GM12878 (cell line): ENCODE data around the gene TEX264. TPM values are rescaled to one million over a fixed set of nuclear protein-coding genes. Genes with fewer than 3 reads are reported as not detected.

Experiments used
- ATAC-seq: fragments of 200-7000 bp; cut with Tn5 transposase; 3 replicates; pipeline ENCODE4 v1.9.1; 2020; ENCODE audit warnings: mild to moderate bottlenecking, moderate library complexity
- BruUV-seq: library from RNA; stranded (reverse); fragments of 400-500 nt; replicated peaks from 2 replicates; lab custom pipeline; 2021; lab: Mats Ljungman, UMichigan
- CTCF ChIA-PET: fragments of 300-600 bp; sonication (Branson Sonifier 250); formaldehyde crosslinking; extraction: SDS; loops from one replicate; lab custom pipeline; 2021; ENCODE audit warnings: inconsistent platforms; lab: Yijun Ruan, JAX
- POLR2A ChIA-PET: fragments of 350-600 bp; formaldehyde crosslinking; extraction: SDS; loops from one replicate; lab custom pipeline; 2021; ENCODE audit warnings: inconsistent platforms; lab: Charles Lee
- RAD21 ChIA-PET: fragments of 300-600 bp; sonication (Branson Sonifier 250); formaldehyde crosslinking; loops from one replicate; lab custom pipeline; 2023; ENCODE audit warnings: antibody characterized with exemption; ENCODE audit not compliant: unreplicated experiment; lab: Charles Lee
- SMC1A ChIA-PET: fragments of 300-600 bp; sonication (Branson Sonifier 250); formaldehyde crosslinking; loops from one replicate; lab custom pipeline; 2023; ENCODE audit not compliant: unreplicated experiment, uncharacterized antibody; lab: Charles Lee
- DNase-seq: peaks from one replicate; pipeline ENCODE4 v3.0.0-alpha.2; 2011; ENCODE audit warnings: low read depth, low spot score
- FAIRE-seq: peaks from 3 replicates; lab custom pipeline; 2011; peaks lifted over from hg19 to GRCh38; lab: Jason Lieb, UNC
- H2AFZ ChIP-seq: 2 replicates; pipeline ENCODE4 v1.6.0; 2011; ENCODE audit warnings: low read depth, low read length, control low read depth; ENCODE audit not compliant: control insufficient read depth
- H3K27ac ChIP-seq: 2 replicates; pipeline ENCODE4 v1.5.1; 2011; ENCODE audit warnings: control low read depth; ENCODE audit not compliant: control insufficient read depth, insufficient read depth
- H3K27me3 ChIP-seq, 2 experiments: replicated peaks in 1 of 2; 2 replicates each; pipeline versions ENCODE4 v1.6.0 to v1.6.1; 2011; ENCODE audit warnings: low read length in 1 of 2; ENCODE audit not compliant: control insufficient read depth in 2 of 2, insufficient read depth in 2 of 2
- H3K36me3 ChIP-seq, 2 experiments: 2 replicates each; pipeline ENCODE4 v1.5.1; 2011; ENCODE audit warnings: low read length in 1 of 2; ENCODE audit not compliant: control insufficient read depth in 2 of 2, insufficient read depth in 2 of 2
- H3K4me1 ChIP-seq: 2 replicates; pipeline ENCODE4 v1.6.1; 2011; ENCODE audit warnings: mild to moderate bottlenecking, low read length, moderate library complexity, mixed read lengths; ENCODE audit not compliant: control insufficient read depth, insufficient read depth
- H3K4me2 ChIP-seq: 2 replicates; pipeline ENCODE4 v1.6.0; 2011; ENCODE audit warnings: control low read depth; ENCODE audit not compliant: control insufficient read depth, insufficient read depth
- H3K4me3 ChIP-seq: fragments of 200-600 bp; sonication (generic); 2 replicates; pipeline ENCODE4 v1.5.1; 2016
- H3K79me2 ChIP-seq: 2 replicates; pipeline ENCODE4 v1.6.0; 2011; ENCODE audit warnings: low read length; ENCODE audit not compliant: control insufficient read depth, insufficient read depth
- H3K9ac ChIP-seq: 2 replicates; pipeline ENCODE4 v1.8.0; 2011; ENCODE audit warnings: low read length, control low read depth, mixed read lengths; ENCODE audit not compliant: control insufficient read depth, insufficient read depth
- H3K9me3 ChIP-seq: replicated peaks from 3 replicates; pipeline ENCODE4 v1.5.1; 2011; ENCODE audit warnings: mild to moderate bottlenecking, low read length; ENCODE audit not compliant: control insufficient read depth, insufficient read depth
- H4K20me1 ChIP-seq: 2 replicates; pipeline ENCODE4 v1.6.0; 2011; ENCODE audit not compliant: control insufficient read depth, insufficient read depth
- CBFB ChIP-seq: IDR thresholded peaks from 2 replicates; pipeline ENCODE4 v1.6.1; 2016; ENCODE audit warnings: antibody characterized with exemption, low read depth
- EZH2 ChIP-seq: IDR thresholded peaks from 2 replicates; pipeline ENCODE4 v1.6.1; 2012; ENCODE audit warnings: low read depth, mild to moderate bottlenecking, control low read depth, inconsistent platforms, low read length, borderline replicate concordance; ENCODE audit not compliant: control insufficient read depth
- FOXM1 ChIP-seq: IDR thresholded peaks from 2 replicates; pipeline ENCODE4 v1.6.1; 2012; ENCODE audit warnings: low read depth, mild to moderate bottlenecking, inconsistent platforms, low read length, moderate library complexity
- NBN ChIP-seq: fragments of 450-650 bp; IDR thresholded peaks from 2 replicates; pipeline ENCODE4 v1.6.1; 2016
- POU2F2 ChIP-seq: IDR thresholded peaks from 3 replicates; pipeline ENCODE4 v1.6.1; 2011; ENCODE audit warnings: low read depth, mild to moderate bottlenecking, low read length, borderline replicate concordance
- RAD51 ChIP-seq: fragments of 450-650 bp; IDR thresholded peaks from 2 replicates; pipeline ENCODE4 v1.6.1; 2016; ENCODE audit warnings: moderate library complexity, mild to moderate bottlenecking, inconsistent platforms
- STAT1 ChIP-seq: fragments of 450-650 bp; conservative IDR thresholded peaks from 2 replicates; pipeline ENCODE4 v1.6.1; 2014; ENCODE audit warnings: antibody characterized with exemption, mild to moderate bottlenecking
- TCF3 ChIP-seq: IDR thresholded peaks from 2 replicates; pipeline ENCODE4 v1.6.1; 2012; ENCODE audit warnings: low read depth, mild to moderate bottlenecking, low read length, borderline replicate concordance; ENCODE audit not compliant: insufficient read depth
- WRNIP1 ChIP-seq: IDR thresholded peaks from 2 replicates; pipeline ENCODE4 v1.6.1; 2011; ENCODE audit warnings: low read depth, low read length, improper control_type of control experiment, borderline replicate concordance
- YY1 ChIP-seq: IDR thresholded peaks from 2 replicates; pipeline ENCODE4 v1.6.1; 2011; ENCODE audit warnings: low read depth, mild to moderate bottlenecking, low read length
- WGBS: methylation state at CpG from one replicate; pipeline ENCODE4 v1.1.6; 2016; ENCODE audit warnings: low lambda C conversion rate; ENCODE audit not compliant: insufficient replicate concordance, insufficient coverage; ENCODE audit errors: missing lambda C conversion rate; 5-methylcytosine and 5-hydroxymethylcytosine counted together
- in situ Hi-C: fragments of 300-500 bp; cut with MboI; formaldehyde crosslinking; loops from 9 replicates; pipeline ENCODE4 v1.14.3; 2018; ENCODE audit warnings: mixed read lengths
- intact Hi-C: fragments of 100-400 bp; cut with micrococcal nuclease; formaldehyde crosslinking; loops from one replicate; pipeline ENCODE4 v1.14.2; 2022; ENCODE audit not compliant: unreplicated experiment
- polyA plus RNA-seq, 11 experiments: library from polyadenylated mRNA; depleted of rRNA in 4 of 11; unstranded in 6 of 11; stranded (reverse) in 5 of 11; fragments of >200 nt; fragmentation: Nextera tagmentation in 4 of 11; fragmentation: Illumina TruSeq in 1 of 11; extraction: Ambion mirVana in 4 of 11; extraction: Trizol in 1 of 11; gene quantifications; 1 replicate in 1 of 11; 2 replicates in 10 of 11; pipeline versions ENCODE4 v1.2.1 to v1.2.3, GENCODE V29; 2011 to 2016; ENCODE audit warnings: inconsistent platforms in 2 of 11, missing spikeins in 2 of 11, low read depth in 1 of 11
- total RNA-seq, 4 experiments: library from RNA; depleted of rRNA in 3 of 4; stranded (reverse); fragments of >200 nt in 3 of 4; fragmentation: Illumina TruSeq in 1 of 4; extraction: Trizol in 1 of 4; gene quantifications; 2 replicates each; pipeline versions ENCODE4 v1.2.1 to v1.2.3, GENCODE V29; 2013 to 2021
- TF ChIP-seq, protein P1 (sequence below): IDR thresholded peaks from 2 replicates; pipeline ENCODE4 v1.6.1; 2012; ENCODE audit warnings: low read length, inconsistent platforms

The TEX264 gene
- total and polyA plus RNA-seq, 10 of the 15 experiments (the other 5 are each of a cell fraction or from before 2014, with no cell fraction given) = 3.6 to 63.0 (median 52.4) TPM

DNA sequence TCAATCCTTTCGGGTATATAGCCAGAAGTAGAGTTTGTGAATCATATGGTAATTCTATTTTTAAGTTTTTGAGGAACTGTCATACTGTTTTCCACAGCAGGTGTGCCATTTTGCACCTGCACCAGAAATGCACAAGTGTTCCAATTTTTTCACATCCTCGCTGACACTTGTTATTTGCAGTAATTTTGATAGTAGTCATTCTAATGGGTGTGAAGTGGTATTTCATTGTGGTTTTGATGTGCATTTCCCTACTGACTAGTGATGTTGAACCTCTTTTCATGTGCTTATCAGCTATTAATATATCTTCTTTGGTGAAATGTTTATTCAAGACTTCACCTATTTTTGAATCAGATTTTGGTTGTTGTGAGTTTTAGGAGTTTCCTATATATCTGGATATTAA, 64.9 kb downstream of the TEX264 start:
- Histone ChIP-seq H3K4me3 (no peak overlapping the region), H3K27ac (no peak overlapping the region), H3K4me1 (no peaks in the 10 kb centered on the region), H3K9me3 (no peaks in the 10 kb centered on the region), H3K27me3 (no peaks in the 10 kb centered on the region), H3K4me2 (no peak overlapping the region), H2AFZ (no peak overlapping the region), H4K20me1 (no peaks in the 10 kb centered on the region), H3K36me3 (no peaks in the 10 kb centered on the region)
- intact Hi-C loops (no loop called here), in situ Hi-C loops (no loop called here)
- ChIA-PET RAD21 (no interaction called here), POLR2A (interaction anchor here (0.6 kb wide), 1 partner anchor 17 kb away, joined by 3 read pairs; no protein-coding TSS in a partner anchor), SMC1A (interaction anchor here (1.5 kb wide), 1 partner anchor 16 kb away, joined by 4 read pairs; no protein-coding TSS in a partner anchor), CTCF (no interaction called here)
- FAIRE-seq = no peak
- WGBS = 0% methylated on average over 2 of the region's 2 CpGs
- DNase-seq = no peak
- TF ChIP-seq EZH2 = no peak
- no peak for TF ChIP-seq CBFB
- TF ChIP-seq FOXM1 = no peak
- TF ChIP-seq NBN = no peak
- TF ChIP-seq, protein P1, sequence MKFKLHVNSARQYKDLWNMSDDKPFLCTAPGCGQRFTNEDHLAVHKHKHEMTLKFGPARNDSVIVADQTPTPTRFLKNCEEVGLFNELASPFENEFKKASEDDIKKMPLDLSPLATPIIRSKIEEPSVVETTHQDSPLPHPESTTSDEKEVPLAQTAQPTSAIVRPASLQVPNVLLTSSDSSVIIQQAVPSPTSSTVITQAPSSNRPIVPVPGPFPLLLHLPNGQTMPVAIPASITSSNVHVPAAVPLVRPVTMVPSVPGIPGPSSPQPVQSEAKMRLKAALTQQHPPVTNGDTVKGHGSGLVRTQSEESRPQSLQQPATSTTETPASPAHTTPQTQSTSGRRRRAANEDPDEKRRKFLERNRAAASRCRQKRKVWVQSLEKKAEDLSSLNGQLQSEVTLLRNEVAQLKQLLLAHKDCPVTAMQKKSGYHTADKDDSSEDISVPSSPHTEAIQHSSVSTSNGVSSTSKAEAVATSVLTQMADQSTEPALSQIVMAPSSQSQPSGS = no peak
- TF ChIP-seq TCF3 = no peak
- TF ChIP-seq STAT1 = no peak
- no peak for TF ChIP-seq POU2F2
- no peak for TF ChIP-seq YY1
- no peak for TF ChIP-seq RAD51
- no peak for TF ChIP-seq WRNIP1
- TF ChIP-seq, all 136 proteins: peak for 0
- no TSS peak for BruUV-seq
- Histone ChIP-seq H3K79me2 (no peaks in the 10 kb centered on the region), H3K9ac (no peak overlapping the region)
- ATAC-seq = no peak
